Measurements from ENCODE around the gene ANKRD17.

- TF ChIP-seq, protein P1, sequence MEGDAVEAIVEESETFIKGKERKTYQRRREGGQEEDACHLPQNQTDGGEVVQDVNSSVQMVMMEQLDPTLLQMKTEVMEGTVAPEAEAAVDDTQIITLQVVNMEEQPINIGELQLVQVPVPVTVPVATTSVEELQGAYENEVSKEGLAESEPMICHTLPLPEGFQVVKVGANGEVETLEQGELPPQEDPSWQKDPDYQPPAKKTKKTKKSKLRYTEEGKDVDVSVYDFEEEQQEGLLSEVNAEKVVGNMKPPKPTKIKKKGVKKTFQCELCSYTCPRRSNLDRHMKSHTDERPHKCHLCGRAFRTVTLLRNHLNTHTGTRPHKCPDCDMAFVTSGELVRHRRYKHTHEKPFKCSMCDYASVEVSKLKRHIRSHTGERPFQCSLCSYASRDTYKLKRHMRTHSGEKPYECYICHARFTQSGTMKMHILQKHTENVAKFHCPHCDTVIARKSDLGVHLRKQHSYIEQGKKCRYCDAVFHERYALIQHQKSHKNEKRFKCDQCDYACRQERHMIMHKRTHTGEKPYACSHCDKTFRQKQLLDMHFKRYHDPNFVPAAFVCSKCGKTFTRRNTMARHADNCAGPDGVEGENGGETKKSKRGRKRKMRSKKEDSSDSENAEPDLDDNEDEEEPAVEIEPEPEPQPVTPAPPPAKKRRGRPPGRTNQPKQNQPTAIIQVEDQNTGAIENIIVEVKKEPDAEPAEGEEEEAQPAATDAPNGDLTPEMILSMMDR (IDR thresholded peaks at IDR 0.05), result peak in 2 of 4 experiments; percentile 19
- TF ChIP-seq POLR2AphosphoS5 (IDR thresholded peaks at IDR 0.05), result no peak
- TF ChIP-seq POLR2A (IDR thresholded peaks at IDR 0.05), result no peak
Measured at GRCh38 chr4:73127839-73128453, 130.7 kb downstream of the ANKRD17 start.

Measured in sigmoid colon (tissue), 4 donors.